ENCODE measurements around the gene PIP4P1.
A peak's percentile ranks its signal among the peaks of the same experiment; 100 is the strongest.
"Not testable (repeated sequence)": the region's sequence is repeated elsewhere in the genome, so short reads cannot be mapped to it uniquely, and the experiment has no call there.

PIP4P1 gene

DNA sequence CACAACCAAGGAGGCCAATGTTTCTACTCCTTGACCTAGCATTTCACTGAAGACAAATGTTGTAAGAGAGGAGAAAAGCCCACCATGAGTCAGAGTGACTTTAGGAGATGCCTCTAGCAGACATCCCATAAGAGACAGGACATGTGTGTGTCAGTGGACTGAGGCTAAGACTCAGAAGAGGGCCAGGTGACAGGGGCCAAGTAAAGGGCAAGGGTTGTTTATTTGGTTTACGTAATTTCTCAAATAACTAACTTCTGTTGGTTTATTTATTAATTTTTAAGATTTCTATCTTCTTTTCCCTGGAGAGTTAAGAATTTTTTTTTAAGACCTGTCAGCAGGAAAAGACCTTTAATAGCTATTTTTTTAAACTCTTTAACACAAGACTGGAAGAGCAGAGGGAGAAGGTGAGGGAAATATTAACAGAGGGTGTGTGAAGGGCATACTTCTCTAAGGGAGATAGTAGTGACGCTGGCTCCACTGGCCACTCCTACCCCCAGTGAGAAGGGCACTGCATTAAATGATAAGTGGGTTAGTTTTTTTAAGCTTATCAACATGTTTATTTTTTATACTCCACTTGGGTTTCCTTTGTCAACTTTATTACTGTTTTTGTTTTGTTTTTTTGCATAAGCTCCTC is 11.4 kb upstream of the PIP4P1 start:
- no peak for FAIRE-seq

DNA sequence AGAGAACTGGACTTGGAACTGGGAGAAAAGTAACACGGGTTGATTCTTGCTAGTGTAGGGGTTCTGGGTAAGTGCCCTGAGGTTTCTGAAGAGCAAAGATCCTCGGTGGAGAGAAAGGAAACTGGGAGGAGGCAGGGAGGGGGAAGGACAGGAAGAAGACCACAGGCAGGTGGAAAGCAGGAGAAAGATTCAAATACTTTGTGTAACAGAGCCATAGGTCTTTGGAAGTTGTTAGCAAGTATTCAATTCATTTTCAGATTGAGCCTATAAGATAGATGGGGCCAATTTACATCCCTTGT is 9.3 kb upstream of the PIP4P1 start:
- no peak for FAIRE-seq

DNA sequence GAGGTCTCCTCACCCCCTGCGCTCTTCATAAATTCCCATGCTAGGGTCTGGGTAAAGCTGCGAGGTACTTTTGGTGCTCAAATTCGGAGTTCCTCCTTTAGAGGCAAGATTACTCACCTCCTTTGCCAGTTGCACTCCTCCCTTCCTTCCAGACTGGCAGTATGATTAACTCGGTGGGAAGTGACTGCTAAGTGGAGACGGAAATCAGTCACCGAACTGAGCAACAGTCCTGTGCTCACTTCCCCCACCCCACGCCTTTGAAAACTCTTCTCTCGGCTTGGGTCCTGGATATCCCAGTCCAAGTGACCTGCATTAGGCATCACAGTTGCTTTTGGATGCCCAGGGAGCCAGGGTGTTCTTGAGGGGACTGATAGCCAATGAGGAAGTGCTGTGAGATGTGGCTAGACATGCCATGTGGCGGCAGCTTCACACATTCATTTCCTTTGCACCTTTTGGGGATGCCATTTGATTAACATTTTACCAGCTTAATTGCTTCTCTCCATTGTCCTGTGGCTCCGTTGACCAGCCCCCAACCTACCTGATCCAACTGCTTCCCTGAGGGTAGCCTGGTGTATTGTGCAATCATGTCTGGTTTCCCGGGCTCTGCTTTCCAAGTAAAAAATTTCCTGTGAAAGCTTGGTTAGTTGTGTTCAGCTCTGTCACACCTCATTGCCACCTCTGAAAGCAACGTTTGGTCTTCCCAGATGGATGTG is 8.8 kb upstream of the PIP4P1 start:
- FAIRE-seq = no peak

DNA sequence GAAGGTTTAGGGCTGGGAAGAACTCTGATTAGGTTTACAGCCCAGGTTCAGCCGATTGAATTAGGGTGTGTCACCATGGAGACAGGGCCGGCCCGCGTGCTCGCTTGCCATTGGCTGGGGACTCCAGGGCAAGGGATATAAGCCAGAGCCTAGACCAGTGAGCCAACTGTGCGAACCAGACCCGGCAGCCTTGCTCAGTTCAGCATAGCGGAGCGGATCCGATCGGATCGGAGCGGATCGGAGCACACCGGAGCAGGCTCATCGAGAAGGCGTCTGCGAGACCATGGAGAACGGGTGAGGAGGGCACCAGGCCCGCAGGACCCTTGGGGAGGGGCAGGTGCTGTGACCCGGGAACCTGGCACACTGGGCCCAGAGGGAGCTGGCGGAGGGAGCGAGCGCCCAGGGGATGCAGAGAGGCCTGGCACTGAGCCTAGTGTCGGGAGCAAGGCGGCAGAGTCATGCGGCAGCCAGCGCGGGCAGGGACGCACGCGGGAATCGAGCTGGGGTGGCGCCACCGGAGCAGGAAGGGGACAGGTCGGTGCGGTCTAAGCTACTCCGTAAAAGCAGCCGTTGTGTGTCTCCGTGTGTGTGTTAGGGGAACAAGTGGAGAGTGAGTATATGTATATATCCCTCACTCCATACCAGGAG is 8.1 kb upstream of the PIP4P1 start, which contains the start of gene PNP:
TSS of gene PNP (plus strand) at position 165 of the 648 bp plus-strand sequence. CDS start at position 284, 119 bp downstream.
- peak; percentile 83 for FAIRE-seq

GRCh38 chr14:20468764-20469241 is 7.6 kb upstream of the PIP4P1 start:
- no peak for FAIRE-seq

DNA sequence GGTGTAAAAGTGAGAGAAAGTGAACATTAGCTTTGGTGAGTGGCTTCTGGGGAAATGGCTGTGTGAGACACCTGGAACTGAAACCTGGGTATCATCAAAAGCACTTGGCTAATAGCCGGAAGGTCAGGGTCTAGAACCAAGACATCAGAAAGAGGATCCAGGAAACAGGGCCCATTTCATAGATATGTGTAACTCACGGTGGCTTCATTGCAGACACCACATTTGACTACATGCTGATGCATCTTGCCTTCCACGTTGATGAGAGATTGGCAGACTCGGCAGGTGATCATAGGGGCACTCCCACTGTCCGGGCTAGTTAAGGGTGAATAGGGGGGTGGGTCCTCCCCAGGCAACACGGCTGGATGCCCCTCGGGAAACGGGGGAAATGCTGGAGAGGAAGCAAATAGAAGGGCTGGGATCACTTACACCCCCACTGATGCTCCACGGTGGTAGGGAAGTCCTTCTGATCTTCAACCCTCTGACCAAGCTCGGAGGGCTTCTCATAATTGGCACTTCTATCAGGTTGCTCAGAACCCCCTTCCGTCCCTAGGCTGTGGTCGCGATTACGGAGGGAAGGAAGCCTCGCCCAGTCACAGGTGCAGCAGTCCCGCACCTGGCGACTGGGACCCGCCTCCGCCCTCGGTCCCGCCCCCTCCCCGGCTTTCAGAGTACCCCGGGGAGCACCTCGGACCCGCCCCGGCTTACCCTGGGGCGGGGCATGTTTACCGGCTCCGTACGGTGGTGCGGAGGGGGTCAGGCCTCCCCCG is 593 bp downstream of the PIP4P1 start:
- FAIRE-seq = no peak

DNA sequence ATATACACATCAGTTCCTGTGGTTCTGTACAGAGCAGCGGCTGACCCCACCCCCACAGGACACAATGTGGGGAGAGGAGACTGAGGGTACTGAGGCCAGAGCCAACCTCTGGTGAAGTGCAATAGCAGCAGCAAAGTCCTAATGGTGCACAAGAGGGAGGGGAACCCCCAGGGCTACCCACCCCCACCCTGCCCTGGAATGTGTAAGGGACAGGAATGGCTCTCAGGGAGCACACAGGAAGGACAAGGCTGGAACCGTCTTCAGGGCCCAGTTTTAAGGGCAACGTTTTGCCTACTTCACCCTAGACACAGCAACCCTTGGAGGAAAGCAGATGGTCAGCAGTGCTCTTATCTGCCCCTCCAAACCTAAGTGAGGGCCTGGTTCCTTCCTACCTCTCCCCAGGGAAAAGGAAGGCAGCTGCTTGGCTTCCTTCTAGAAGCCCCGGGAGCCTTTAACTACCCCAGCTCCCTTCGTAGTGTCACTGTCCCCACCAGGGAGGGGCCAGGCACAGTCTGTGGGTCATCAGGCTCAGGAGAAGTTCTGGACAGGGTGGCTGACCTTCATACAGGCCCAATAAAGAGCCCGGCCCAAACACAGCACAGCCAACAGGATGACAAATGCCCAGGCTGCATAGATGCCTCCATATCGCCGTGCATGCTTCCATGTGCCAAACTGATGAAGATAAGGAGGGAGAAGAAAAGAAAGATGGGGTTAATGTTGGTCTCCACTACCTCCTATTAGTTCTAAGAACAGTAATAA is 3.0 kb downstream of the PIP4P1 start:
- FAIRE-seq = no peak

DNA sequence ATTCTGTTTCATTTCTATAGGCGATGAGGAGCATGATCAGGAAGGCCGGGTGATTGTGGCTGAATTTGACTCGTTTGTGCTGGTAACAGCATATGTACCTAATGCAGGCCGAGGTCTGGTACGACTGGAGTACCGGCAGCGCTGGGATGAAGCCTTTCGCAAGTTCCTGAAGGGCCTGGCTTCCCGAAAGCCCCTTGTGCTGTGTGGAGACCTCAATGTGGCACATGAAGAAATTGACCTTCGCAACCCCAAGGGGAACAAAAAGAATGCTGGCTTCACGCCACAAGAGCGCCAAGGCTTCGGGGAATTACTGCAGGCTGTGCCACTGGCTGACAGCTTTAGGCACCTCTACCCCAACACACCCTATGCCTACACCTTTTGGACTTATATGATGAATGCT is 4.3 kb downstream of the PIP4P1 start:
- FAIRE-seq = no peak

DNA sequence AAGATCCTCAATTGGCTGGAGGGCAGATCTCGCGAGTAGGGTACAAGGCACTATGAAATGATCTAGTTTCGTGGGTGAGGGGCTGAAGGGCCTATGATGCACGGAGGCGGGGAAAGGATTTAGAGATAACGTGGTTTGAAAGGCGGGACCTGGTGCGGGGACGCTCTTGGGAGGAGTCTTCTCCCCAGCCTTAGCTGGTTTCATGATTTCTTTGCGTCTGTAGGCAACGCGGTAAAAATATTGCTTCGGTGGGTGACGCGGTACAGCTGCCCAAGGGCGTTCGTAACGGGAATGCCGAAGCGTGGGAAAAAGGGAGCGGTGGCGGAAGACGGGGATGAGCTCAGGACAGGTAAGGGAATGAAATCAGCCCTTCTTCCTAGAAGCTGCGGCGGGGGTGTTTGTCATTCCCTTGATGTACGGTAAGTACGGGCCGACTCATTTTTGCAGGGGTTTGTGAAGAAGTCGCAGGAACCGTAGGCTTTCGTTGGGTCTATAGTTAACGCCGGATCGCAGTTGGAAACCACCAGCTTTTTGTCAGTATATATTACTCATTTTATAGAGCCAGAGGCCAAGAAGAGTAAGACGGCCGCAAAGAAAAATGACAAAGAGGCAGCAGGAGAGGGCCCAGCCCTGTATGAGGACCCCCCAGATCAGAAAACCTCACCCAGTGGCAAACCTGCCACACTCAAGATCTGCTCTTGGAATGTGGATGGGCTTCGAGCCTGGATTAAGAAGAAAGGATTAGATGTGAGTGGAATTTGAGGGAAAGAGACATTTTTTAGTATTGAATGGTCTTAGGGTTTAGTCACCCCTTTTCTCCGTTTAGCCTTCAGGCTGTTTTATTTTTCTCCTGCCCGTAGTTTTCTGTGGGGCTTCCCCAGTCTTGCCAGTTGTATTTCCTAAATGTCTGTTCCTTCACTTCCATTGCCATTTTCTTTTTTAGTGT is 5.6 kb downstream of the PIP4P1 start:
- no peak for FAIRE-seq

GRCh38 chr14:20454516-20455354 is 6.5 kb downstream of the PIP4P1 start, which contains the start of the genes APEX1 and OSGEP:
TSS of gene APEX1 (plus strand) at chr14:20455226. CDS start at chr14:20455646, 420 bp downstream.
TSS of gene OSGEP (minus strand) at chr14:20454812. CDS start at chr14:20454683, 129 bp downstream.
- peak; percentile 97 for FAIRE-seq

DNA sequence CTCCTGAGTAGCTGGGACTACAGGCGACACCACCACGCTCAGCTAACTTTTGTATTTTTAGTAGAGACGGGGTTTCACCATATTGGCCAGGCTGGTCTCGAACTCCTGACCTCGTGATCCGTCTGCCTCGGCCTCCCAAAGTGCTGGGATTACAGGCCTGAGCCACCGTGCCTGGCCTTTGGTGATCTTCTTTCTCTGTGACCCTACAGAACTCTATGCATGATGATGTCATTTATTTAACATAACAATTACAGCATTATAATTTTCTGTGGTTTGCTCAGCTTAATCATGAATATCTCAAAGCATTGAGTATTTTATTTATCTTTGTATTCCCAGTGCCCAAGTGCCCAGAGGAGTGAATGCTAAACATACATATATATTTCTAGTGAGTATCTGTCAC is 8.4 kb downstream of the PIP4P1 start:
- not testable (repeated sequence) for FAIRE-seq

DNA sequence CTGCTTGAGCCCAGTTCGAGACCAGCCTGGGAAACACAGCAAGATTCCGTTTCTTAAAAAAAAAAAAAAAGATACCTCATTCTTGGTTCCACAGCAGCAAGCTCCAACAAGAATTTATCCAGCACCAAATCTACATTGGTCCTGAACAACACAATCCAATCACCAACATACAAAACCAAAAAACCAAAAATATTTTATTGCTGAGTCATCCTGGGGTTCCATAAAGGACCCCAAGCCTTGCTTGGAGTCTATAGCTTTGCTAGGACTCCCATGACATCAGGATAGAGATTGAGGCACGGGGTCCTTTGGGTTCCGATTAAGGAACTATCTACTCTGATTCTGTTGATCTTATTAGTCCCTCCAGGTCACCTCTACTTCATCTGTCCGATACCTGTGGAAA is 14.3 kb downstream of the PIP4P1 start:
- no peak for FAIRE-seq

DNA sequence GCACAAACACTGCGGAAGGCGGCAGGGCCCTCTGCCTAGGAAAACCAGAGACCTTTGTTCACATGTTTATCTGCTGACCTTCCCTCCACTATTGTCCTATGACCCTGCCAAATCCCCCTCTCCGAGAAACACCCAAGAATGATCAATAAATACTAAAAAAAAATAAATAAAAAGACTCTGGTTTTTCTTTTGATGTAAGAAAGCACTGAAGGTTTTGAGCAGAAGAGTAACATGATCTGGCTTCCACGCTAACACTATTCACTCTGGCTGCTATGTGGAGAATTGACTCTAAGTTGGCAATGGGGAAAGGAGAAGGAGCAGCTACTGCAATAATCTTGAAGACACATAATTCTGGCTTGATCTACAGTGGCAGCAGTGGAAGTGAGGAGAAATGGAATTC is 17.6 kb downstream of the PIP4P1 start:
- not testable (repeated sequence) for FAIRE-seq

- FAIRE-seq = no peak
These were observed 19.8 kb downstream of the PIP4P1 start for GRCh38 chr14:20441461-20441860.

DNA sequence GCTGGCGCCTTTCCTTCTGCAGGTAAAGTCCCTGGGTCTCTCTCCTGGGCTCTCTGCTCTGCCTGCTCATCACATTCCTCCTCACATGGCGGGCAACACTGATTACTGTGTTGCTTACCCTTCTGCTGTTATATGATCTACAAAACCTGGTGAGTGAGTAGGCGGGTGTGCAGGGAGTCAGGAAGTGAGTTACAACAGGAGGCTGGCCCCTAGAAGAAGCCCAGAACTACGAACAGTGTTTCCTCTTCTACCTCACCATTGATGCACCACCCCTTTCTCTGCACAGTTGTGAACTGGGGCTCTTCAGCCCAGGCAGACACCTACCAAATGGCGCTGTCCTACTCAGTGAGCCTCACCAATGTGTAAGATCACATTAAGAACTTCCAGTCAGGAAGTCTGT is 20.4 kb downstream of the PIP4P1 start:
- no peak for FAIRE-seq

- no peak for FAIRE-seq
These were observed 20.8 kb downstream of the PIP4P1 start for GRCh38 chr14:20440465-20440864.

DNA sequence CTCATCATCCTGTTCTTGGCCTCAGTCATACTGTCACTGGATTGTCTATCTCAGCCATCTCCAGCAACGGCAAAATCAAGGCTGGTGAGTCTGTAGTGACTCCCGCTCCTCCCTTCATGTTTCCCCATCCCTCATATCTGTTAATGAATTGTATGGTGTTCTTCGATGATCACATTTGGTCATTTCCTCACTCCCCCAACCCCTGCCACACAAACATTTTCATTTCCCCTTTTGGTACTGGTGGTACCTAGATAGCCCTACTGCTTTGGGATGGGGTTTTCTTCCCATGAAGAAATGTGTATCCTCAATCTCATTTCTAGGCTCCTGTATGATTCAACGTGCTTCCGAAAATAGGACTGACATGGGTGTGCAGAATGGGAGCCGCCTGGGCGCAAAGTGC is 22.6 kb downstream of the PIP4P1 start:
- no peak for FAIRE-seq

- no peak for FAIRE-seq
These were observed 24.9 kb downstream of the PIP4P1 start for GRCh38 chr14:20436363-20436755.

DNA sequence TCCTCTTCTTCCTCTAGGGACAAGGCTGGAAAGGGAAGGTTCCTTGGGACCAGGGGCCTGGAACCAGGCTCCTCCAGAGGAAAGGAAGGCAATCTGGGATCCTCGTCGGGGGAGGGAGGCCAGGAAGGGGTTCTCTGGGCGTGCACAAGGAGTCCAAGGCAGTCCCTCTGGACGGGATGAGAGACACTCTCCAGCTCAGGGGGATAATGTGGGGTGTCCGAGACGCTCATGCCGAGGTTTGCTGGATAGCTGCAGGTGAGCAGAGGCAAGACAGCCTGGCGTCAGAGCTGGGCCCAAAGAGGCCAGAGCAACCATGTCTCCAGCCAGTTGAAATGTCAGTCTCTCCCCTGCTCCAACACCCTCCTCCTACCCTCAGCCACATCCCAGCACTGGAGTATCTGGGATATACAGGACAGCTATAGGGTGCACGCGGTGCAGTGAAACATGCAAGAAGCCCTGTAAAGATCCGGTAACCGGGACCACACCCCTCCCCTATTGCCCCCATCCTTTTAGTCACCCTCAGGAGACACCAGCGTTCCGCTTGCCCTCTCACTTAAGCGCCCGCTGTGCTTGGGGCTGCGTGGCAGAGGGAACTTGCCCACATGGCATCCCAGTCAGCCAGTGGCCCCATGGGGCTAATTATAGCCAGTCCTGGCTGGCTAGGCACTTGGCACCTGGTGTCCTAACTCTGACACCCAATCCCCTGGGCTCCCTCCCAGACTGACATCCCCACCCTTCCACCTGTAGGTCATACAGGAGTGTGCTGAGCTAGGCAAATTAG is 25.5 kb downstream of the PIP4P1 start, which contains the start of gene KLHL33:
TSS of gene KLHL33 (minus strand) at position 585 of the 781 bp plus-strand sequence. CDS start at position 230, 355 bp downstream.
- FAIRE-seq = no peak
